C4-2B (cell line): Measurements from ENCODE around the gene PTGIR.

ENCODE experiments used
- ZFX ChIP-seq: fragments of 450-650 bp; IDR thresholded peaks from 2 replicates; pipeline ENCODE4 v1.6.1; 2017
- TF ChIP-seq, protein P1 (sequence below): fragments of 450-650 bp; conservative IDR thresholded peaks from 2 replicates; pipeline ENCODE4 v1.5.1; 2017; ENCODE audit warnings: mild to moderate bottlenecking

DNA sequence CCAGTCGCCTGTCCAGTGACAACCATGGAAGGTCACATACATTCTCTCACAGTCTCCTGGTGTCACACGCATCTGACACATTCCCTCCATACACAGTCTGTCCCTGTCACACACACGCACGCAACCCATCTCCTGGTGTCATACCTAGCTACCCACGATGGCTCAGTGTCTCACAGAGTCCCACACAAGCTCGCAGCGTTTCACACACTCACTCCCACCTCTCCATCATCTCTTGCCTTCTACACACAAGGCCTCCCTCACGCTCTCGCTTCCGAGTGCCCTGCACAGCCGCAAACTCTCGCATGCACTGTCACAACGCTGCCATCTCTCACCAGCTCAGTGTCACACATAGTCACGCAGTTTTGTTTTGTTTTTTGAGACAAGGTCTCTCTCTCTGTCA, 12.3 kb upstream of the PTGIR start:
- TF ChIP-seq, protein P1, sequence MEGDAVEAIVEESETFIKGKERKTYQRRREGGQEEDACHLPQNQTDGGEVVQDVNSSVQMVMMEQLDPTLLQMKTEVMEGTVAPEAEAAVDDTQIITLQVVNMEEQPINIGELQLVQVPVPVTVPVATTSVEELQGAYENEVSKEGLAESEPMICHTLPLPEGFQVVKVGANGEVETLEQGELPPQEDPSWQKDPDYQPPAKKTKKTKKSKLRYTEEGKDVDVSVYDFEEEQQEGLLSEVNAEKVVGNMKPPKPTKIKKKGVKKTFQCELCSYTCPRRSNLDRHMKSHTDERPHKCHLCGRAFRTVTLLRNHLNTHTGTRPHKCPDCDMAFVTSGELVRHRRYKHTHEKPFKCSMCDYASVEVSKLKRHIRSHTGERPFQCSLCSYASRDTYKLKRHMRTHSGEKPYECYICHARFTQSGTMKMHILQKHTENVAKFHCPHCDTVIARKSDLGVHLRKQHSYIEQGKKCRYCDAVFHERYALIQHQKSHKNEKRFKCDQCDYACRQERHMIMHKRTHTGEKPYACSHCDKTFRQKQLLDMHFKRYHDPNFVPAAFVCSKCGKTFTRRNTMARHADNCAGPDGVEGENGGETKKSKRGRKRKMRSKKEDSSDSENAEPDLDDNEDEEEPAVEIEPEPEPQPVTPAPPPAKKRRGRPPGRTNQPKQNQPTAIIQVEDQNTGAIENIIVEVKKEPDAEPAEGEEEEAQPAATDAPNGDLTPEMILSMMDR: no peak
- no peak for TF ChIP-seq ZFX
